GM12891 (cell line): Measurements from ENCODE around the gene CCBE1.

Experiments
- POLR2A ChIP-seq: IDR thresholded peaks from 2 replicates; pipeline ENCODE4 v1.6.1; 2011; ENCODE audit warnings: low read depth, low read length, control low read depth
- POLR2AphosphoS5 ChIP-seq: IDR thresholded peaks from 2 replicates; pipeline ENCODE4 v1.6.1; 2011; ENCODE audit warnings: low read depth, low read length, control low read depth
- POU2F2 ChIP-seq: IDR thresholded peaks from 2 replicates; pipeline ENCODE4 v1.6.1; 2011; ENCODE audit warnings: low read depth, mild to moderate bottlenecking, control low read depth, low read length, moderate library complexity
- SPI1 ChIP-seq: IDR thresholded peaks from 2 replicates; pipeline ENCODE4 v1.6.1; 2011; ENCODE audit warnings: low read depth, low read length, control low read depth

GRCh38 chr18:59617468-59617932 lies 79.7 kb downstream of the CCBE1 start:
- TF ChIP-seq POLR2AphosphoS5, result no peak
- TF ChIP-seq POU2F2, result no peak
- no peak for TF ChIP-seq SPI1
- no peak for TF ChIP-seq POLR2A
